ENCODE results near the gene GGA1.

GRCh38 chr22:37589636-37590035, 19.0 kb upstream of the GGA1 start:
- TF ChIP-seq EZH2phosphoT487 (IDR thresholded peaks at IDR 0.05; ENCODE audit: insufficient read depth, low read depth): no peak
- no peak for TF ChIP-seq EZH2 (IDR thresholded peaks at IDR 0.05; ENCODE audit: insufficient read depth, poor library complexity, severe bottlenecking)
